ENCODE data around the gene ADAM17.

The ADAM17 gene

GRCh38 chr2:9508931-9509330 is 46.7 kb downstream of the ADAM17 start:
- Histone ChIP-seq H3K9me3 (ENCODE audit: control insufficient read depth, insufficient read depth, low read length) (no peaks in the 10 kb centered on the region), H3K27me3 (ENCODE audit: control insufficient read depth, low read length) (no peaks in the 10 kb centered on the region), H3K27ac (ENCODE audit: low read depth, low read length) (no peak overlapping the region), H3K36me3 (ENCODE audit: control insufficient read depth, low read length) (peaks cover 54% of the 10 kb centered on the region), H3F3A (ENCODE audit: control insufficient read depth, insufficient read depth) (no peaks in the 10 kb centered on the region), H4K20me1 (ENCODE audit: control insufficient read depth, insufficient read depth, low read depth, low read length) (no peaks in the 10 kb centered on the region), H3K4me2 (ENCODE audit: low read length) (no peak overlapping the region), H3K9me2 (replicated peaks; ENCODE audit: control insufficient read depth, low read length) (no peaks in the 10 kb centered on the region), H3K4me1 (ENCODE audit: control insufficient read depth, low read length) (no peaks in the 10 kb centered on the region), H3K4me3 (ENCODE audit: low read length) (no peak overlapping the region), H3K79me2 (ENCODE audit: control insufficient read depth, low read length) (0 out of 2 replicates have a peak, but pooled peaks cover 5% of the 10 kb centered on the region)
- TF ChIP-seq CTCF (IDR thresholded peaks at IDR 0.05; ENCODE audit: low read depth, low read length, poor library complexity, severe bottlenecking) (no peak), EZH2phosphoT487 (IDR thresholded peaks at IDR 0.05; ENCODE audit: borderline replicate concordance, low read length) (no peak)

- no peak overlapping the region for H3K4me2 ChIP-seq (ENCODE audit: low read length)
- H3K27ac ChIP-seq (ENCODE audit: low read depth, low read length) = no peak overlapping the region
- no peaks in the 10 kb centered on the region for H3K9me3 ChIP-seq (ENCODE audit: control insufficient read depth, insufficient read depth, low read length)
- H3K9me2 ChIP-seq (replicated peaks; ENCODE audit: control insufficient read depth, low read length) = no peaks in the 10 kb centered on the region
- H3K27me3 ChIP-seq (ENCODE audit: control insufficient read depth, low read length) = no peaks in the 10 kb centered on the region
- H4K20me1 ChIP-seq (ENCODE audit: control insufficient read depth, insufficient read depth, low read depth, low read length) = no peaks in the 10 kb centered on the region
- no peak overlapping the region for H3K4me3 ChIP-seq (ENCODE audit: low read length)
- H3K36me3 ChIP-seq (ENCODE audit: control insufficient read depth, low read length) = peaks cover 82% of the 10 kb centered on the region
- no peaks in the 10 kb centered on the region for H3K4me1 ChIP-seq (ENCODE audit: control insufficient read depth, low read length)
- TF ChIP-seq CTCF (IDR thresholded peaks at IDR 0.05; ENCODE audit: low read depth, low read length, poor library complexity, severe bottlenecking) (no peak), EZH2phosphoT487 (IDR thresholded peaks at IDR 0.05; ENCODE audit: borderline replicate concordance, low read length) (no peak)
- H3F3A ChIP-seq (ENCODE audit: control insufficient read depth, insufficient read depth) = peaks cover 5% of the 10 kb centered on the region; the same call in 1 of the 2 replicates
- no peaks in the 10 kb centered on the region; the same call in none of the 2 replicates for H3K79me2 ChIP-seq (ENCODE audit: control insufficient read depth, low read length)
Observed at GRCh38 chr2:9498210-9498609, 57.4 kb downstream of the ADAM17 start.

- H3K27me3 ChIP-seq (ENCODE audit: control insufficient read depth, low read length) = no peaks in the 10 kb centered on the region
- H3K9me3 ChIP-seq (ENCODE audit: control insufficient read depth, insufficient read depth, low read length) = no peaks in the 10 kb centered on the region
- peaks cover 5% of the 10 kb centered on the region; the same call in 1 of the 2 replicates for H3F3A ChIP-seq (ENCODE audit: control insufficient read depth, insufficient read depth)
- no peaks in the 10 kb centered on the region for H4K20me1 ChIP-seq (ENCODE audit: control insufficient read depth, insufficient read depth, low read depth, low read length)
- no peak overlapping the region for H3K4me2 ChIP-seq (ENCODE audit: low read length)
- H3K79me2 ChIP-seq (ENCODE audit: control insufficient read depth, low read length) = no peaks in the 10 kb centered on the region; the same call in none of the 2 replicates
- TF ChIP-seq EZH2phosphoT487 (IDR thresholded peaks at IDR 0.05; ENCODE audit: borderline replicate concordance, low read length) (no peak), CTCF (IDR thresholded peaks at IDR 0.05; ENCODE audit: low read depth, low read length, poor library complexity, severe bottlenecking) (no peak)
- H3K9me2 ChIP-seq (replicated peaks; ENCODE audit: control insufficient read depth, low read length) = no peaks in the 10 kb centered on the region
- H3K4me1 ChIP-seq (ENCODE audit: control insufficient read depth, low read length) = no peaks in the 10 kb centered on the region
- H3K36me3 ChIP-seq (ENCODE audit: control insufficient read depth, low read length) = peaks cover 85% of the 10 kb centered on the region
- no peak overlapping the region for H3K27ac ChIP-seq (ENCODE audit: low read depth, low read length)
- H3K4me3 ChIP-seq (ENCODE audit: low read length) = no peak overlapping the region
Observed at GRCh38 chr2:9497017-9497416, 58.6 kb downstream of the ADAM17 start.

All from DOHH2 (cell line).